Activated T-cell treated with anti-CD3 and anti-CD28 coated beads, Interleukin-2, amount 50 U/mL, for 48 hours (primary cell): ENCODE results near the gene THNSL1.
A peak's percentile ranks its signal among the peaks of the same experiment; 100 is the strongest.
"Not testable (repeated sequence)": the region's sequence is repeated elsewhere in the genome, so short reads cannot be mapped to it uniquely, and the experiment has no call there.

Experiments used
- DNase-seq, 2 experiments: peaks; one replicate each; pipeline ENCODE4 v3.0.0-alpha.2; 2020

Gene THNSL1

GRCh38 chr10:25011591-25011990, 4.8 kb upstream of the THNSL1 start:
- not testable (repeated sequence) for DNase-seq

GRCh38 chr10:25014579-25014978, 1.8 kb upstream of the THNSL1 start:
- DNase-seq: no peak

- peak; percentile 91 for DNase-seq
Measured at GRCh38 chr10:25015828-25016375, 510 bp upstream of the THNSL1 start, which contains the start of gene ENKUR. TSS of gene ENKUR (minus strand) at chr10:25016158. CDS start at chr10:25015936, 222 bp downstream.

GRCh38 chr10:25017154-25017590, 760 bp downstream of the THNSL1 start:
- no peak for DNase-seq

GRCh38 chr10:25017661-25018060, 1.2 kb downstream of the THNSL1 start:
- DNase-seq: no peak

- no peak for DNase-seq
Measured at GRCh38 chr10:25018703-25019102, 2.3 kb downstream of the THNSL1 start.

GRCh38 chr10:25023278-25023677, 6.9 kb downstream of the THNSL1 start:
- no peak for DNase-seq

- no peak for DNase-seq
Measured at GRCh38 chr10:25024528-25024927, 8.1 kb downstream of the THNSL1 start.

- no peak for DNase-seq
Measured at GRCh38 chr10:25026463-25026862, 10.1 kb downstream of the THNSL1 start.

- DNase-seq: no peak
Measured at GRCh38 chr10:25028711-25029110, 12.3 kb downstream of the THNSL1 start.

GRCh38 chr10:25029519-25029918, 13.1 kb downstream of the THNSL1 start:
- no peak for DNase-seq

GRCh38 chr10:25036381-25036780, 20.0 kb downstream of the THNSL1 start:
- DNase-seq: no peak

GRCh38 chr10:25038325-25038724, 21.9 kb downstream of the THNSL1 start:
- no peak for DNase-seq

- DNase-seq: no peak
Measured at GRCh38 chr10:25039531-25039930, 23.1 kb downstream of the THNSL1 start.

GRCh38 chr10:25046641-25047040, 30.2 kb downstream of the THNSL1 start:
- no peak for DNase-seq

GRCh38 chr10:25047088-25047487, 30.7 kb downstream of the THNSL1 start:
- DNase-seq: no peak

- DNase-seq: no peak
Measured at GRCh38 chr10:25047591-25048301, 31.3 kb downstream of the THNSL1 start.

- DNase-seq: no peak
Measured at GRCh38 chr10:25048450-25048849, 32.0 kb downstream of the THNSL1 start.

GRCh38 chr10:25049966-25050365, 33.6 kb downstream of the THNSL1 start:
- DNase-seq: no peak

- DNase-seq: no peak
Measured at GRCh38 chr10:25050402-25050801, 34.0 kb downstream of the THNSL1 start.

GRCh38 chr10:25052012-25052411, 35.6 kb downstream of the THNSL1 start:
- DNase-seq: no peak

- DNase-seq: no peak
Measured at GRCh38 chr10:25056726-25057125, 40.3 kb downstream of the THNSL1 start.

GRCh38 chr10:25057886-25058285, 41.5 kb downstream of the THNSL1 start:
- no peak for DNase-seq

- no peak for DNase-seq
Measured at GRCh38 chr10:25059990-25060389, 43.6 kb downstream of the THNSL1 start.

- DNase-seq: no peak
Measured at GRCh38 chr10:25061125-25061524, 44.7 kb downstream of the THNSL1 start.
